K562 (cell line): ENCODE results near the gene LRIF1. TPM values are rescaled to one million over a fixed set of nuclear protein-coding genes. Genes with fewer than 3 reads are reported as not detected.

Source experiments
- ATAC-seq: fragments of 200-7000 bp; cut with Tn5 transposase; 3 replicates; pipeline ENCODE4 v1.9.1; 2020; ENCODE audit warnings: moderate library complexity
- BruUV-seq: library from RNA; stranded (reverse); fragments of 400-500 nt; replicated peaks from 2 replicates; lab custom pipeline; 2021; lab: Mats Ljungman, UMichigan
- CTCF ChIA-PET: fragments of 300-600 bp; formaldehyde crosslinking; extraction: SDS; loops from one replicate; lab custom pipeline; 2021; ENCODE audit warnings: low intra/inter-chr PET ratio; lab: Yijun Ruan, JAX
- POLR2A ChIA-PET: fragments of 300-600, 350-650 bp; sonication (Branson Sonifier 250); formaldehyde crosslinking; extraction: SDS; loops from one replicate; lab custom pipeline; 2021; ENCODE audit warnings: antibody characterized with exemption, inconsistent platforms; lab: Yijun Ruan, JAX
- DNase-seq, 4 experiments: peaks; one replicate each; pipeline versions ENCODE4 v3.0.0 to v3.0.0-alpha.2; 2011 to 2018; ENCODE audit warnings: low spot score in 3 of 4, mixed read lengths in 3 of 4; ENCODE audit errors: extremely low read depth in 1 of 4
- FAIRE-seq: peaks from 2 replicates; lab custom pipeline; 2011; peaks lifted over from hg19 to GRCh38; lab: Jason Lieb, UNC
- H2AFZ ChIP-seq: 2 replicates; pipeline ENCODE4 v1.6.0; 2011; ENCODE audit warnings: low read depth, low read length, control low read depth, inconsistent platforms
- H3K27ac ChIP-seq: fragments of 200-600 bp; 3 replicates; pipeline ENCODE4 v1.8.0; 2011; ENCODE audit warnings: low read depth, mild to moderate bottlenecking, control low read depth, inconsistent platforms, low read length, moderate library complexity, mixed read lengths; ENCODE audit errors: extremely low read depth
- H3K27me3 ChIP-seq, 2 experiments: fragments of 300-600 bp in 1 of 2; 2 replicates in 1 of 2; 3 replicates in 1 of 2; pipeline versions ENCODE4 v1.6.0 to v1.8.0; 2011; ENCODE audit warnings: inconsistent platforms in 2 of 2, low read length in 2 of 2, mild to moderate bottlenecking in 1 of 2, mixed read lengths in 1 of 2, moderate library complexity in 1 of 2; ENCODE audit not compliant: control insufficient read depth in 2 of 2, insufficient read depth in 2 of 2
- H3K36me3 ChIP-seq: fragments of 300-600 bp; 3 replicates; pipeline ENCODE4 v1.8.0; 2011; ENCODE audit warnings: mild to moderate bottlenecking, low read length, inconsistent platforms; ENCODE audit not compliant: control insufficient read depth, insufficient read depth
- H3K4me1 ChIP-seq, 2 experiments: fragments of 200-600 bp in 1 of 2; replicated peaks in 1 of 2; 2 replicates in 1 of 2; 3 replicates in 1 of 2; pipeline versions ENCODE4 v1.5.1 to v1.8.0; 2011; ENCODE audit warnings: inconsistent platforms in 2 of 2, low read length in 2 of 2, mild to moderate bottlenecking in 1 of 2, mixed read lengths in 1 of 2, moderate library complexity in 1 of 2; ENCODE audit not compliant: control insufficient read depth in 2 of 2, insufficient read depth in 2 of 2
- H3K4me2 ChIP-seq: 2 replicates; pipeline ENCODE4 v1.6.1; 2011; ENCODE audit warnings: low read length, control low read depth, inconsistent platforms, mixed read lengths; ENCODE audit not compliant: insufficient read depth
- H3K4me3 ChIP-seq: fragments of 200-600 bp; sonication (generic), shearing (Covaris generic); 2 replicates; pipeline ENCODE4 v1.5.1; 2016; ENCODE audit warnings: control low read depth, inconsistent platforms
- H3K79me2 ChIP-seq: fragments of 200-600 bp; 3 replicates; pipeline ENCODE4 v1.8.0; 2011; ENCODE audit warnings: low read length, inconsistent platforms; ENCODE audit not compliant: control insufficient read depth, insufficient read depth
- H3K9ac ChIP-seq, 2 experiments: 2 replicates each; pipeline versions ENCODE4 v1.6.0 to v1.6.1; 2011; ENCODE audit warnings: low read depth in 2 of 2, low read length in 2 of 2, control low read depth in 1 of 2, inconsistent platforms in 1 of 2, mild to moderate bottlenecking in 1 of 2, mixed read lengths in 1 of 2; ENCODE audit not compliant: insufficient read depth in 1 of 2
- H3K9me1 ChIP-seq: one replicate; pipeline ENCODE4 v1.6.0; 2011; ENCODE audit warnings: inconsistent platforms, mild to moderate bottlenecking, low read length, moderate library complexity; ENCODE audit not compliant: control insufficient read depth, insufficient read depth
- H3K9me3 ChIP-seq: replicated peaks from 2 replicates; pipeline ENCODE4 v1.5.1; 2011; ENCODE audit warnings: low read depth, low read length, inconsistent platforms; ENCODE audit not compliant: control insufficient read depth, insufficient read depth
- H4K20me1 ChIP-seq: replicated peaks from 2 replicates; pipeline ENCODE4 v1.6.1; 2011; ENCODE audit warnings: low read length, inconsistent platforms, mixed read lengths; ENCODE audit not compliant: control insufficient read depth, insufficient read depth
- CREM ChIP-seq: IDR thresholded peaks from 2 replicates; pipeline ENCODE4 v1.6.1; 2014; ENCODE audit warnings: antibody characterized with exemption, low read depth
- FOXM1 ChIP-seq, 2 experiments: fragments of 450-650 bp in 1 of 2; sonication (generic) in 1 of 2; formaldehyde crosslinking in 1 of 2; IDR thresholded peaks; 2 replicates each; pipeline versions ENCODE4 v1.6.1 to v1.9.0; 2017 to 2022; ENCODE audit warnings: low read depth in 2 of 2, mild to moderate bottlenecking in 2 of 2, missing genetic modification reagents in 1 of 2, moderate library complexity in 1 of 2
- MXI1 ChIP-seq: IDR thresholded peaks from 2 replicates; pipeline ENCODE4 v1.6.1; 2011; ENCODE audit warnings: low read depth, mild to moderate bottlenecking, improper control_type of control experiment, low read length
- RBBP5 ChIP-seq: fragments of 200-600 bp; sonication (generic); IDR thresholded peaks from 2 replicates; pipeline ENCODE4 v1.6.1; 2012; ENCODE audit warnings: borderline replicate concordance, mild to moderate bottlenecking, low read length, control low read depth, inconsistent platforms; ENCODE audit not compliant: insufficient read depth, poor library complexity, severe bottlenecking
- RHOXF2B ChIP-seq: fragments of 250-450 bp; sonication (Bioruptor Pico); conservative IDR thresholded peaks from 2 replicates; pipeline ENCODE4 v1.5.1; 2021
- ZNF384 ChIP-seq: IDR thresholded peaks from 2 replicates; pipeline ENCODE4 v1.6.1; 2012; ENCODE audit warnings: low read depth, low read length, improper control_type of control experiment
- ZNF592 ChIP-seq: fragments of 450-650 bp; IDR thresholded peaks from 2 replicates; pipeline ENCODE4 v1.6.1; 2017; ENCODE audit warnings: antibody characterized with exemption, mild to moderate bottlenecking
- WGBS: fragments of 100-300 bp; shearing (Covaris generic); methylation state at CpG from one replicate; pipeline ENCODE4 v1.1.6; 2016; ENCODE audit warnings: low coverage, mixed read lengths; ENCODE audit not compliant: insufficient coverage; ENCODE audit errors: missing lambda C conversion rate; 5-methylcytosine and 5-hydroxymethylcytosine counted together
- in situ Hi-C: fragments of 300-500 bp; cut with MboI; formaldehyde crosslinking; loops from 4 replicates; pipeline ENCODE4 v1.15.0; 2018; ENCODE audit warnings: inconsistent platforms, mixed read lengths
- intact Hi-C: fragments of 100-400 bp; cut with micrococcal nuclease; formaldehyde crosslinking; loops from 2 replicates; pipeline ENCODE4 v1.14.2; 2022
- polyA plus RNA-seq, 8 experiments: library from polyadenylated mRNA; depleted of rRNA in 4 of 8; stranded (reverse) in 5 of 8; unstranded in 3 of 8; fragments of >200 nt; fragmentation: Nextera tagmentation in 2 of 8; fragmentation: Illumina TruSeq in 1 of 8; extraction: Ambion mirVana in 2 of 8; extraction: Trizol in 1 of 8; gene quantifications; 2 replicates each; pipeline versions ENCODE4 v1.2.1 to v1.2.3, GENCODE V29; 2011 to 2014; ENCODE audit warnings: inconsistent platforms in 1 of 8, missing spikeins in 1 of 8
- total RNA-seq, 7 experiments: library from RNA; depleted of rRNA in 6 of 7; stranded (reverse); fragments of >200 nt in 6 of 7; fragmentation: Illumina TruSeq in 2 of 7; extraction: Trizol in 2 of 7; gene quantifications; 2 replicates each; pipeline versions ENCODE4 v1.2.1 to v1.2.3, GENCODE V29; 2011 to 2021; ENCODE audit warnings: low replicate concordance in 1 of 7

Gene LRIF1
- total and polyA plus RNA-seq, 9 of the 15 experiments (the other 6 are each of a cell fraction or from before 2014, with no cell fraction given), result 35.6 to 88.8 (median 74.1) TPM

- Histone ChIP-seq H3K36me3 (no peaks in the 10 kb centered on the region), H3K27ac (peak overlapping the region; percentile 88; the same call in 2 of the 3 replicates), H3K27me3 (no peaks in the 10 kb centered on the region), H3K9me1 (no peaks in the 10 kb centered on the region), H3K4me1 (peaks cover 5 to 23% of the 10 kb centered on the region in 2 experiments; a peak in 4 of 5 replicates), H3K9me3 (peaks cover 5% of the 10 kb centered on the region; the same call in 1 of the 2 replicates), H3K4me2 (no peak overlapping the region), H3K79me2 (no peaks in the 10 kb centered on the region), H4K20me1 (no peaks in the 10 kb centered on the region), H3K9ac (peak overlapping the region in 1 of 2 experiments; percentile 75; a peak in 1 of 4 replicates), H3K4me3 (no peak overlapping the region), H2AFZ (peak overlapping the region; percentile 85)
- FAIRE-seq (no peak), DNase-seq (no peak), ATAC-seq (no peak)
- 36% methylated on average over 2 of the region's 2 CpGs for WGBS
- in situ Hi-C loops (no loop called here), intact Hi-C loops (loop anchor here (2.0 kb wide), 1 partner anchor 47 kb away; the partner anchor contains the start of gene LRIF1)
- ChIA-PET POLR2A (no interaction called here), CTCF (no interaction called here)
- no TSS peak for BruUV-seq
- TF ChIP-seq ZNF384 (no peak), RBBP5 (no peak), ZNF592 (peak; percentile 63; the same call in 1 of the 2 replicates), CREM (no peak), MXI1 (no peak), RHOXF2B (CRISPR knock-in tag) (no peak), FOXM1 (IDR thresholded peaks at IDR 0.05; ENCODE audit: low read depth) (peak; percentile 54), FOXM1 (CRISPR knock-in tag; IDR thresholded peaks at IDR 0.05; ENCODE audit: low read depth) (no peak)
These were observed 47.9 kb downstream of the LRIF1 start for GRCh38 chr1:110915804-110916203.
